HepG2 (cell line): ENCODE measurements around the gene CALY. TPM values are rescaled to one million over a fixed set of nuclear protein-coding genes. Genes with fewer than 3 reads are reported as not detected.

Experiments
- DNMT1 ChIP-seq: sonication (generic); formaldehyde crosslinking; IDR thresholded peaks from 2 replicates; pipeline ENCODE4 v1.5.1; 2020; ENCODE audit warnings: mild to moderate bottlenecking, missing genetic modification reagents
- ESRRA ChIP-seq: sonication (generic); formaldehyde crosslinking; IDR thresholded peaks from 2 replicates; pipeline ENCODE4 v1.5.1; 2020; ENCODE audit warnings: mild to moderate bottlenecking, low read depth, missing genetic modification reagents
- FLYWCH1 ChIP-seq: sonication (generic); formaldehyde crosslinking; IDR thresholded peaks from 2 replicates; pipeline ENCODE4 v1.8.1; 2023; ENCODE audit warnings: mild to moderate bottlenecking, missing genetic modification reagents
- FOXO1 ChIP-seq: sonication (generic); formaldehyde crosslinking; IDR thresholded peaks from 2 replicates; pipeline ENCODE4 v1.4.0; 2020; ENCODE audit warnings: missing genetic modification reagents
- GATAD1 ChIP-seq: IDR thresholded peaks from 2 replicates; pipeline ENCODE4 v1.6.1; 2016; ENCODE audit warnings: missing genetic modification reagents, missing compliant biosample characterization
- GFI1 ChIP-seq: sonication (generic); formaldehyde crosslinking; IDR thresholded peaks from 2 replicates; pipeline ENCODE4 v1.5.0; 2020; ENCODE audit warnings: missing genetic modification reagents, mild to moderate bottlenecking, borderline replicate concordance
- HNRNPL ChIP-seq: fragments of 200-400 bp; formaldehyde crosslinking; IDR thresholded peaks from 2 replicates; pipeline ENCODE4 v1.6.1; 2017; ENCODE audit warnings: mild to moderate bottlenecking, low read depth, low read length
- HNRNPUL1 ChIP-seq: fragments of 200-400 bp; formaldehyde crosslinking; IDR thresholded peaks from 2 replicates; pipeline ENCODE4 v1.6.1; 2017; ENCODE audit warnings: low read depth, mild to moderate bottlenecking, low read length, moderate library complexity
- ISL2 ChIP-seq: sonication (generic); formaldehyde crosslinking; IDR thresholded peaks from 2 replicates; pipeline ENCODE4 v1.5.0; 2020; ENCODE audit warnings: missing genetic modification reagents
- MTA1 ChIP-seq: sonication (generic); formaldehyde crosslinking; IDR thresholded peaks from 2 replicates; pipeline ENCODE4 v1.4.0; 2020; ENCODE audit warnings: missing genetic modification reagents, mild to moderate bottlenecking, borderline replicate concordance
- NBN ChIP-seq: fragments of 450-650 bp; conservative IDR thresholded peaks from 2 replicates; pipeline ENCODE4 v1.6.1; 2017
- NR1H2 ChIP-seq: sonication (generic); formaldehyde crosslinking; IDR thresholded peaks from 2 replicates; pipeline ENCODE4 v1.8.1; 2022; ENCODE audit warnings: low read depth, missing genetic modification reagents, borderline replicate concordance
- PAWR ChIP-seq: sonication (generic); formaldehyde crosslinking; IDR thresholded peaks from 2 replicates; pipeline ENCODE4 v1.4.0; 2020; ENCODE audit warnings: missing genetic modification reagents, mild to moderate bottlenecking, borderline replicate concordance
- SALL1 ChIP-seq: sonication (generic); formaldehyde crosslinking; IDR thresholded peaks from 2 replicates; pipeline ENCODE4 v1.8.0; 2022; ENCODE audit warnings: mild to moderate bottlenecking, missing genetic modification reagents
- SPEN ChIP-seq: sonication (generic); formaldehyde crosslinking; IDR thresholded peaks from 2 replicates; pipeline ENCODE4 v1.5.1; 2020; ENCODE audit warnings: low read depth, mild to moderate bottlenecking, missing genetic modification reagents
- TAF1 ChIP-seq: sonication (generic); formaldehyde crosslinking; IDR thresholded peaks from 2 replicates; pipeline ENCODE4 v1.4.0; 2020; ENCODE audit warnings: missing genetic modification reagents
- XBP1 ChIP-seq: sonication (generic); formaldehyde crosslinking; IDR thresholded peaks from 2 replicates; pipeline ENCODE4 v1.5.0; 2020; ENCODE audit warnings: missing genetic modification reagents
- ZNF331 ChIP-seq: sonication (generic); formaldehyde crosslinking; IDR thresholded peaks from 2 replicates; pipeline ENCODE4 v1.4.0; 2020; ENCODE audit warnings: missing genetic modification reagents
- ZNF350 ChIP-seq: sonication (generic); formaldehyde crosslinking; IDR thresholded peaks from 2 replicates; pipeline ENCODE4 v1.4.0; 2020; ENCODE audit warnings: mild to moderate bottlenecking, low read depth, missing genetic modification reagents, borderline replicate concordance
- ZNF614 ChIP-seq: IDR thresholded peaks from 2 replicates; pipeline ENCODE4 v1.6.1; 2018; ENCODE audit warnings: missing biosample characterization, missing genetic modification reagents, inconsistent platforms, borderline replicate concordance
- ZNF615 ChIP-seq: sonication (generic); formaldehyde crosslinking; IDR thresholded peaks from 2 replicates; pipeline ENCODE4 v1.5.0; 2020; ENCODE audit warnings: mild to moderate bottlenecking, missing genetic modification reagents, borderline replicate concordance
- ZNF660 ChIP-seq: sonication (generic); formaldehyde crosslinking; IDR thresholded peaks from 2 replicates; pipeline ENCODE4 v1.5.1; 2020; ENCODE audit warnings: mild to moderate bottlenecking, low read depth, missing genetic modification reagents, borderline replicate concordance
- ZNF816 ChIP-seq: sonication (generic); formaldehyde crosslinking; IDR thresholded peaks from 2 replicates; pipeline ENCODE4 v1.8.0; 2022; ENCODE audit warnings: missing genetic modification reagents, mild to moderate bottlenecking, borderline replicate concordance
- ZSCAN25 ChIP-seq: sonication (generic); formaldehyde crosslinking; IDR thresholded peaks from 2 replicates; pipeline ENCODE4 v1.8.0; 2022; ENCODE audit warnings: mild to moderate bottlenecking, missing genetic modification reagents
- polyA plus RNA-seq, 8 experiments: library from polyadenylated mRNA; depleted of rRNA in 3 of 8; stranded (reverse) in 7 of 8; unstranded in 1 of 8; fragments of >200 nt; fragmentation: Illumina TruSeq in 4 of 8; extraction: Trizol in 4 of 8; gene quantifications; 2 replicates each; pipeline versions ENCODE4 v1.2.1 to v1.2.3, GENCODE V29; 2011 to 2016; ENCODE audit warnings: low read depth in 4 of 8, missing spikeins in 1 of 8, mixed read lengths in 1 of 8; ENCODE audit not compliant: insufficient read depth in 1 of 8
- total RNA-seq, 5 experiments: library from RNA; depleted of rRNA; stranded (reverse); fragments of >200 nt; fragmentation: Illumina TruSeq; extraction: Trizol; gene quantifications; 2 replicates each; pipeline ENCODE4 v1.2.3, GENCODE V29; 2016; ENCODE audit warnings: low read depth in 1 of 5
- TF ChIP-seq, protein P1 (sequence below): IDR thresholded peaks from 2 replicates; pipeline ENCODE4 v1.4.0; 2020; ENCODE audit warnings: mild to moderate bottlenecking, missing genetic modification reagents
- TF ChIP-seq, protein P2 (sequence below): sonication (generic); formaldehyde crosslinking; IDR thresholded peaks from 2 replicates; pipeline ENCODE4 v1.4.0; 2020; ENCODE audit warnings: mild to moderate bottlenecking, missing genetic modification reagents

CALY gene
- total and polyA plus RNA-seq, 2 of the 13 experiments (the other 11 are each of a cell fraction or from before 2014, with no cell fraction given): 0.08 TPM; not detected in 1

DNA sequence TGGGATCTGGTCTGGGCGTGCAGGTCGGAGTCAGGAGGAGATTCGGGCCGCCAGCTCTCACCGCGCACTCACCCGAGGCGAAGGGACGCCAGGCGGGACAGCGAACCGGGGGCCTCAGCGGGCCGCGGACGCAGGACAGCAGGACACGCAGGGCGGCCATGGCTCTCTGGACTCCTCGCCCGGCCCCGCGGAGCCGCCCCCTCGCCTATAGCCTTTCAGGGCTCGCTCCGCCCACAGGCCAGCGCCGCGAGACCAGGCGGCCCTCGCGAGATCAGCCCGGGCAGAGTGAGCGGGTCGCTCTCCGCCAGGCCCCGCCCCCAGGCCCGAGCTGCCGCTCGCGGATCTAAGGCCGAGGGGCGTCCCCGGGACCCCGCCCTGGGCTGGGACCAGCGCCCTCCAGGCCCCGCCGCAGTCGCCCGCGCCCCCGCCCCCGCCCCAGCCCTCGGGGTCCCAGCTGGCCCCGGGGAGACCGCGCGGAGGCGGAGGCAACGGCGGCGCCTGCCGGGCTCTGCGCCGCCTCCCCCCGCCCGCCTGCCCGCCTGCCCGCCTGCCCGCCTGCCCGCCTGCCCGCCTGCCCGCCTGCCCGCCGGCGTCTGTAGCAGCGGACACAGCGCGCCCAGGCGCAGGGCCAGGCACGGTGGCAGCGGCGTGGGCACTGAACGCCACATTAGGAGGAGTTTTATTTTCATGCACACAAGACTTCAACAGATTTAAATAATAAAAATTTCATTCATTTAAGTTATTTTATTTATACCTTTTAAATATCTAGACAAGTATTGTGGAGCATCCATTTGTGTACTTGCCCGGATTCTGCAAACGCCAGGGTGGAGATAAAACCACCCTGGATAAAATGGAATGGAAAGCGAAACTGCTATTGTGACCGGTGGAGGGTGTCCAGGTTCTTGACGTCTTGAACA, 36.7 kb upstream of the CALY start, which contains the start of gene ECHS1 (continued):
- no peak for TF ChIP-seq ZNF350 (CRISPR knock-in tag)
- TF ChIP-seq, protein P1, sequence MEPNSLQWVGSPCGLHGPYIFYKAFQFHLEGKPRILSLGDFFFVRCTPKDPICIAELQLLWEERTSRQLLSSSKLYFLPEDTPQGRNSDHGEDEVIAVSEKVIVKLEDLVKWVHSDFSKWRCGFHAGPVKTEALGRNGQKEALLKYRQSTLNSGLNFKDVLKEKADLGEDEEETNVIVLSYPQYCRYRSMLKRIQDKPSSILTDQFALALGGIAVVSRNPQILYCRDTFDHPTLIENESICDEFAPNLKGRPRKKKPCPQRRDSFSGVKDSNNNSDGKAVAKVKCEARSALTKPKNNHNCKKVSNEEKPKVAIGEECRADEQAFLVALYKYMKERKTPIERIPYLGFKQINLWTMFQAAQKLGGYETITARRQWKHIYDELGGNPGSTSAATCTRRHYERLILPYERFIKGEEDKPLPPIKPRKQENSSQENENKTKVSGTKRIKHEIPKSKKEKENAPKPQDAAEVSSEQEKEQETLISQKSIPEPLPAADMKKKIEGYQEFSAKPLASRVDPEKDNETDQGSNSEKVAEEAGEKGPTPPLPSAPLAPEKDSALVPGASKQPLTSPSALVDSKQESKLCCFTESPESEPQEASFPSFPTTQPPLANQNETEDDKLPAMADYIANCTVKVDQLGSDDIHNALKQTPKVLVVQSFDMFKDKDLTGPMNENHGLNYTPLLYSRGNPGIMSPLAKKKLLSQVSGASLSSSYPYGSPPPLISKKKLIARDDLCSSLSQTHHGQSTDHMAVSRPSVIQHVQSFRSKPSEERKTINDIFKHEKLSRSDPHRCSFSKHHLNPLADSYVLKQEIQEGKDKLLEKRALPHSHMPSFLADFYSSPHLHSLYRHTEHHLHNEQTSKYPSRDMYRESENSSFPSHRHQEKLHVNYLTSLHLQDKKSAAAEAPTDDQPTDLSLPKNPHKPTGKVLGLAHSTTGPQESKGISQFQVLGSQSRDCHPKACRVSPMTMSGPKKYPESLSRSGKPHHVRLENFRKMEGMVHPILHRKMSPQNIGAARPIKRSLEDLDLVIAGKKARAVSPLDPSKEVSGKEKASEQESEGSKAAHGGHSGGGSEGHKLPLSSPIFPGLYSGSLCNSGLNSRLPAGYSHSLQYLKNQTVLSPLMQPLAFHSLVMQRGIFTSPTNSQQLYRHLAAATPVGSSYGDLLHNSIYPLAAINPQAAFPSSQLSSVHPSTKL (CRISPR knock-in tag): 0 out of 2 replicates have a peak, but pooled peaks have one; percentile 8
- TF ChIP-seq ESRRA (CRISPR knock-in tag): no peak
- no peak for TF ChIP-seq ISL2 (CRISPR knock-in tag)
- TF ChIP-seq MTA1: no peak; the same call in 1 of the 2 replicates
- no peak for TF ChIP-seq XBP1 (CRISPR knock-in tag)
- TF ChIP-seq ZNF331: peak; percentile 44; the same call in 1 of the 2 replicates
- no peak for TF ChIP-seq ZNF614 (CRISPR knock-in tag)
- TF ChIP-seq SPEN (CRISPR knock-in tag): peak; percentile 76
- TF ChIP-seq ZNF816 (CRISPR knock-in tag): no peak
- peak; percentile 88 for TF ChIP-seq TAF1
- TF ChIP-seq HNRNPUL1: no peak
- no peak for TF ChIP-seq ZNF615
- no peak for TF ChIP-seq GFI1 (CRISPR knock-in tag)
- TF ChIP-seq ZNF660 (CRISPR knock-in tag): no peak
- no peak for TF ChIP-seq FLYWCH1
- no peak for TF ChIP-seq NR1H2
- no peak for TF ChIP-seq PAWR (CRISPR knock-in tag)
- TF ChIP-seq, protein P2, sequence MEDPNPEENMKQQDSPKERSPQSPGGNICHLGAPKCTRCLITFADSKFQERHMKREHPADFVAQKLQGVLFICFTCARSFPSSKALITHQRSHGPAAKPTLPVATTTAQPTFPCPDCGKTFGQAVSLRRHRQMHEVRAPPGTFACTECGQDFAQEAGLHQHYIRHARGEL (CRISPR knock-in tag): no peak
- no peak for TF ChIP-seq DNMT1 (CRISPR knock-in tag)
- peak; percentile 62 for TF ChIP-seq SALL1 (CRISPR knock-in tag)
- peak; percentile 43; the same call in 1 of the 2 replicates for TF ChIP-seq FOXO1
- peak; percentile 83 for TF ChIP-seq ZSCAN25 (CRISPR knock-in tag)
- TF ChIP-seq NBN: no peak
- TF ChIP-seq HNRNPL: 0 out of 2 replicates have a peak, but pooled peaks have one; percentile 59
- peak; percentile 73 for TF ChIP-seq GATAD1 (CRISPR knock-in tag)
